IMR-90 (cell line): Measurements from ENCODE around the gene CALHM3. TPM values are rescaled to one million over a fixed set of nuclear protein-coding genes. Genes with fewer than 3 reads are reported as not detected.

Source experiments
- ATAC-seq: fragments of 200-7000 bp; cut with Tn5 transposase; 2 replicates; pipeline ENCODE4 v1.9.1; 2020; ENCODE audit warnings: low read depth, mild to moderate bottlenecking, moderate library complexity
- BruUV-seq: library from RNA; stranded (reverse); fragments of 400-500 nt; replicated peaks from 2 replicates; lab custom pipeline; 2021; lab: Mats Ljungman, UMichigan
- CTCF ChIA-PET: fragments of 300-600 bp; formaldehyde crosslinking; extraction: SDS; loops from one replicate; lab custom pipeline; 2021; ENCODE audit warnings: antibody characterized with exemption; lab: Yijun Ruan, JAX
- POLR2A ChIA-PET: fragments of 300-600 bp; sonication (Branson Sonifier 250); formaldehyde crosslinking; loops from one replicate; lab custom pipeline; 2022; ENCODE audit warnings: antibody characterized with exemption; ENCODE audit not compliant: unreplicated experiment; lab: Charles Lee
- DNase-seq: peaks from one replicate; pipeline ENCODE4 v3.0.0; 2013
- H2AFZ ChIP-seq: replicated peaks from 2 replicates; pipeline ENCODE3; 2013; ENCODE audit warnings: low read length, mild to moderate bottlenecking; ENCODE audit not compliant: poor library complexity
- H2AK5ac ChIP-seq: 2 replicates; pipeline ENCODE4 v1.6.1; 2013; ENCODE audit warnings: low read depth, low read length, inconsistent platforms
- H2AK9ac ChIP-seq: replicated peaks from 2 replicates; pipeline ENCODE3; 2013; ENCODE audit warnings: mild to moderate bottlenecking, low read depth, low read length, moderate library complexity; ENCODE audit not compliant: poor library complexity
- H2BK120ac ChIP-seq: 2 replicates; pipeline ENCODE4 v1.6.1; 2013; ENCODE audit warnings: low read depth, low read length, inconsistent platforms
- H2BK15ac ChIP-seq: 3 replicates; pipeline ENCODE4 v1.6.1; 2013; ENCODE audit warnings: low read depth, low read length, inconsistent platforms
- H2BK20ac ChIP-seq: 2 replicates; pipeline ENCODE4 v1.6.1; 2013; ENCODE audit warnings: low read depth, mild to moderate bottlenecking, inconsistent platforms, low read length, moderate library complexity
- H2BK5ac ChIP-seq: 2 replicates; pipeline ENCODE4 v1.6.1; 2013; ENCODE audit warnings: mild to moderate bottlenecking, low read depth, low read length, inconsistent platforms; ENCODE audit not compliant: poor library complexity, severe bottlenecking
- H3K14ac ChIP-seq: replicated peaks from 2 replicates; pipeline ENCODE4 v1.6.1; 2013; ENCODE audit warnings: low read depth, low read length, inconsistent platforms
- H3K18ac ChIP-seq: 2 replicates; pipeline ENCODE4 v1.6.1; 2013; ENCODE audit warnings: low read depth, low read length, control low read depth
- H3K23ac ChIP-seq: 2 replicates; pipeline ENCODE4 v1.6.1; 2013; ENCODE audit warnings: low read depth, low read length, inconsistent platforms
- H3K27ac ChIP-seq: 2 replicates; pipeline ENCODE4 v1.5.1; 2013; ENCODE audit warnings: mild to moderate bottlenecking, control low read depth, low read length; ENCODE audit not compliant: insufficient read depth
- H3K27me3 ChIP-seq: 2 replicates; pipeline ENCODE4 v1.6.1; 2013; ENCODE audit warnings: low read length; ENCODE audit not compliant: control insufficient read depth, insufficient read depth
- H3K36me3 ChIP-seq: 2 replicates; pipeline ENCODE4 v1.6.1; 2013; ENCODE audit warnings: low read length, mixed read lengths; ENCODE audit not compliant: control insufficient read depth, insufficient read depth
- H3K4ac ChIP-seq: 2 replicates; pipeline ENCODE4 v1.6.1; 2013; ENCODE audit warnings: low read depth, low read length, inconsistent platforms
- H3K4me1 ChIP-seq: 2 replicates; pipeline ENCODE4 v1.6.1; 2013; ENCODE audit warnings: low read length, mixed read lengths; ENCODE audit not compliant: control insufficient read depth, insufficient read depth
- H3K4me2 ChIP-seq: 2 replicates; pipeline ENCODE4 v1.6.1; 2013; ENCODE audit warnings: low read depth, mild to moderate bottlenecking, control low read depth, low read length, moderate library complexity
- H3K4me3 ChIP-seq: 2 replicates; pipeline ENCODE4 v1.5.1; 2013; ENCODE audit warnings: low read depth, mild to moderate bottlenecking, control low read depth, low read length, moderate library complexity; ENCODE audit not compliant: insufficient read depth
- H3K56ac ChIP-seq: 2 replicates; pipeline ENCODE4 v1.6.1; 2013; ENCODE audit warnings: low read length, inconsistent platforms; ENCODE audit not compliant: insufficient read depth; ENCODE audit errors: extremely low read depth
- H3K79me1 ChIP-seq, 2 experiments: 2 replicates each; pipeline ENCODE4 v1.6.1; 2013; ENCODE audit warnings: low read length in 2 of 2, inconsistent platforms in 1 of 2, low read depth in 1 of 2
- H3K9ac ChIP-seq: 2 replicates; pipeline ENCODE4 v1.6.1; 2013; ENCODE audit warnings: low read depth, low read length, control low read depth
- H3K9me1 ChIP-seq: 2 replicates; pipeline ENCODE4 v1.6.1; 2013; ENCODE audit warnings: low read length, inconsistent platforms; ENCODE audit not compliant: insufficient read depth
- H3K9me3 ChIP-seq: 2 replicates; pipeline ENCODE4 v1.6.1; 2013; ENCODE audit warnings: low read length; ENCODE audit not compliant: control insufficient read depth, insufficient read depth
- H4K20me1 ChIP-seq: 2 replicates; pipeline ENCODE4 v1.6.1; 2013; ENCODE audit warnings: low read length, inconsistent platforms; ENCODE audit not compliant: insufficient read depth
- H4K5ac ChIP-seq: 2 replicates; pipeline ENCODE4 v1.6.1; 2013; ENCODE audit warnings: mild to moderate bottlenecking, low read depth, low read length, control low read depth
- H4K8ac ChIP-seq, 2 experiments: 2 replicates each; pipeline ENCODE4 v1.6.1; 2013; ENCODE audit warnings: low read depth in 2 of 2, low read length in 2 of 2, control low read depth in 1 of 2, inconsistent platforms in 1 of 2
- H4K91ac ChIP-seq: 2 replicates; pipeline ENCODE4 v1.6.1; 2013; ENCODE audit warnings: low read depth, low read length, inconsistent platforms; ENCODE audit not compliant: insufficient read depth
- CEBPB ChIP-seq: IDR thresholded peaks from 2 replicates; pipeline ENCODE4 v1.6.1; 2012; ENCODE audit warnings: low read depth, low read length, improper control_type of control experiment
- CHD1 ChIP-seq: IDR thresholded peaks from 2 replicates; pipeline ENCODE4 v1.6.1; 2012; ENCODE audit warnings: low read depth, low read length, improper control_type of control experiment
- FOS ChIP-seq: fragments of 150-350 bp; IDR thresholded peaks from 2 replicates; pipeline ENCODE4 v1.6.1; 2016; ENCODE audit warnings: low read depth, low read length
- MAFK ChIP-seq: IDR thresholded peaks from 2 replicates; pipeline ENCODE4 v1.6.1; 2012; ENCODE audit warnings: low read depth, low read length, improper control_type of control experiment
- MAZ ChIP-seq: IDR thresholded peaks from 2 replicates; pipeline ENCODE4 v1.6.1; 2012; ENCODE audit warnings: low read depth, mild to moderate bottlenecking, low read length, improper control_type of control experiment, moderate library complexity, borderline replicate concordance
- MXI1 ChIP-seq: IDR thresholded peaks from 2 replicates; pipeline ENCODE4 v1.6.1; 2012; ENCODE audit warnings: low read depth, mild to moderate bottlenecking, low read length, moderate library complexity, borderline replicate concordance
- NFE2L2 ChIP-seq: fragments of 150-350 bp; IDR thresholded peaks from 2 replicates; pipeline ENCODE4 v1.6.1; 2016; ENCODE audit warnings: low read depth, mild to moderate bottlenecking, low read length
- RAD21 ChIP-seq: IDR thresholded peaks from 2 replicates; pipeline ENCODE4 v1.6.1; 2012; ENCODE audit warnings: low read length, improper control_type of control experiment
- RFX5 ChIP-seq: IDR thresholded peaks from 2 replicates; pipeline ENCODE4 v1.8.0; 2012; ENCODE audit warnings: low read depth, mild to moderate bottlenecking, low read length, moderate library complexity
- WGBS, 2 experiments: methylation state at CpG; one replicate each; pipeline versions ENCODE4 v1.1.5 to v1.1.7; 2013; ENCODE audit warnings: missing lambda C conversion rate in 2 of 2; ENCODE audit not compliant: insufficient read length in 1 of 2; ENCODE audit errors: extremely low coverage in 2 of 2; 5-methylcytosine and 5-hydroxymethylcytosine counted together
- dilution Hi-C: fragments of 300-500 bp; cut with HindIII; formaldehyde crosslinking; loops from one replicate; pipeline ENCODE4 v1.14.3; 2018; ENCODE audit warnings: low sequenced_read_pairs; ENCODE audit not compliant: unreplicated experiment
- in situ Hi-C: fragments of 300-500 bp; cut with MboI; formaldehyde crosslinking; loops from 3 replicates; pipeline ENCODE4 v1.14.3; 2019; ENCODE audit warnings: low sequenced_read_pairs, inconsistent platforms, mixed read lengths
- intact Hi-C: fragments of 100-400 bp; cut with micrococcal nuclease; formaldehyde crosslinking; loops from 2 replicates; pipeline ENCODE4 v1.10.0; 2022
- polyA plus RNA-seq, 3 experiments: library from polyadenylated mRNA; depleted of rRNA; stranded (reverse); fragments of >200 nt; gene quantifications; 2 replicates each; pipeline ENCODE4 v1.2.3, GENCODE V29; 2012; ENCODE audit warnings: low replicate concordance in 1 of 3
- total RNA-seq: library from RNA; depleted of rRNA; stranded (reverse); fragments of >200 nt; gene quantifications from 2 replicates; pipeline ENCODE4 v1.2.3, GENCODE V29; 2012

Gene CALHM3
- total and polyA plus RNA-seq, 2 of the 4 experiments (the other 2 are of a cell fraction) = not detected

DNA sequence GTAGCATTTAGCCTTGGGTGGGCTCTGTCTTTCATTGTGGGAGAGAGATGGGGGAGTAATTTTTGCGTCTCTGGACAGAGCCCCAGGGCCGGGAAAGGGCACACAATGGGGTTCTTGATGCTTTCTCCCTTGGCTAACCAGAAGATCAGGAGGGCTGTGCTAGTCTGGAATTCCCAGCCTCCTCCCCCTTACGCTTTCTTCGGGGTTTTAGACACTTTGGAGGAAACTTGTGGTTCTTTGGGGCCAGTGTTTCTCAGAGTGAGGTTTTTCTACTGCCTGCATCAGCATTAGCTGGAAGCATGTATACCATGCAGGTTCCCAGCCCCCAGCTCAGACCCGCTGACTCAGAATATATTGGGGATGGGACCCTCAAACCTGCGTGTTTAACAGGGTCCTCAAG, 21.4 kb upstream of the CALHM3 start:
- ChIA-PET CTCF (no interaction called here), POLR2A (no interaction called here)
- ATAC-seq (no peak), DNase-seq (no peak)
- no peaks in the 10 kb centered on the region for H3K9me3 ChIP-seq
- H3K36me3 ChIP-seq = no peaks in the 10 kb centered on the region
- no peak overlapping the region for H2AK5ac ChIP-seq
- no peak overlapping the region for H2AFZ ChIP-seq
- H2BK120ac ChIP-seq = no peak overlapping the region
- peaks cover 29% of the 10 kb centered on the region; the same call in 1 of the 2 replicates for H4K20me1 ChIP-seq
- no peak overlapping the region for H2BK15ac ChIP-seq
- no peaks in the 10 kb centered on the region for H3K79me1 ChIP-seq
- no peak overlapping the region for H3K27ac ChIP-seq
- H3K4me1 ChIP-seq = 0 out of 2 replicates have a peak, but pooled peaks cover 2% of the 10 kb centered on the region
- no peak overlapping the region for H4K8ac ChIP-seq
- no peak overlapping the region for H3K9ac ChIP-seq
- H3K14ac ChIP-seq = no peak overlapping the region
- H2BK5ac ChIP-seq = no peak overlapping the region
- intact Hi-C loops (no loop called here), in situ Hi-C loops (no loop called here), dilution Hi-C loops (no loop called here)
- H3K18ac ChIP-seq = no peak overlapping the region
- no TSS peak for BruUV-seq
- no peak overlapping the region for H2BK20ac ChIP-seq
- peaks cover 70% of the 10 kb centered on the region for H3K27me3 ChIP-seq
- H3K4me3 ChIP-seq = no peak overlapping the region
- no peak overlapping the region for H3K23ac ChIP-seq
- H3K4me2 ChIP-seq = no peak overlapping the region
- no peak overlapping the region for H4K91ac ChIP-seq
- 67% methylated on average over 3 of the region's 6 CpGs; no CpG with 5 or more reads in 1 of the 2 experiments for WGBS, 2 experiments
- H3K56ac ChIP-seq = no peak overlapping the region
- no peak for TF ChIP-seq CEBPB
- no peak for TF ChIP-seq RFX5
- no peak for TF ChIP-seq MXI1
- no peak for TF ChIP-seq RAD21
- TF ChIP-seq NFE2L2 = no peak
- no peak for TF ChIP-seq MAFK
- no peak for TF ChIP-seq MAZ
- TF ChIP-seq FOS = no peak
- TF ChIP-seq CHD1 = no peak
- H3K9me1 ChIP-seq = no peaks in the 10 kb centered on the region
- no peak overlapping the region for H4K5ac ChIP-seq
- H2AK9ac ChIP-seq = no peak overlapping the region
- H3K4ac ChIP-seq = no peak overlapping the region
